ENCODE results near the gene PAK1IP1.

DNA sequence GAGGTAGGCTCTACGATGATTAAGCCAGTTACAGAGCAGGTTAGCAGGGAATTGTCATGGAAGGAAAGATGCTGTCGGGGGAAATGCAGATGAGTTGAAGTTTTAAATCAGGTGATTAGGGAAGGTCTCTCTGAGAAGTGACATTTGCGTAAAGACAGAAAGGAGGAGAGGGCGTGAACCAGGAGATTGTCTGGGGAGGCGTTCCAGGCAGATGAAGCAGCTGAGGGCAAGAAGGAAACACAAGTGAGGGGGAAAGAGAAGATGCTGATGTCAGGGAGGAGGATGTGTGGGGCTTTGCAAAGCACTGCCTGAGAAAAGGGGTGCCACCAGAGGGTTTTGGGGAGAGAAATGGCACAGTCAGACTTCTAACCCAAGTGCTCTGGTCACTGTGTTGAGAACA lies 50.3 kb downstream of the PAK1IP1 start:
- TF ChIP-seq, protein P1, sequence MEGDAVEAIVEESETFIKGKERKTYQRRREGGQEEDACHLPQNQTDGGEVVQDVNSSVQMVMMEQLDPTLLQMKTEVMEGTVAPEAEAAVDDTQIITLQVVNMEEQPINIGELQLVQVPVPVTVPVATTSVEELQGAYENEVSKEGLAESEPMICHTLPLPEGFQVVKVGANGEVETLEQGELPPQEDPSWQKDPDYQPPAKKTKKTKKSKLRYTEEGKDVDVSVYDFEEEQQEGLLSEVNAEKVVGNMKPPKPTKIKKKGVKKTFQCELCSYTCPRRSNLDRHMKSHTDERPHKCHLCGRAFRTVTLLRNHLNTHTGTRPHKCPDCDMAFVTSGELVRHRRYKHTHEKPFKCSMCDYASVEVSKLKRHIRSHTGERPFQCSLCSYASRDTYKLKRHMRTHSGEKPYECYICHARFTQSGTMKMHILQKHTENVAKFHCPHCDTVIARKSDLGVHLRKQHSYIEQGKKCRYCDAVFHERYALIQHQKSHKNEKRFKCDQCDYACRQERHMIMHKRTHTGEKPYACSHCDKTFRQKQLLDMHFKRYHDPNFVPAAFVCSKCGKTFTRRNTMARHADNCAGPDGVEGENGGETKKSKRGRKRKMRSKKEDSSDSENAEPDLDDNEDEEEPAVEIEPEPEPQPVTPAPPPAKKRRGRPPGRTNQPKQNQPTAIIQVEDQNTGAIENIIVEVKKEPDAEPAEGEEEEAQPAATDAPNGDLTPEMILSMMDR (IDR thresholded peaks at IDR 0.05) = no peak
- no peak for TF ChIP-seq EP300 (IDR thresholded peaks at IDR 0.05)

All from ovary (tissue), 3 donors.